Embryonic facial prominence (tissue), 1 donor: Measurements from ENCODE around the gene TXNDC11.

ENCODE experiments used
- DNase-seq: peaks from one replicate; pipeline ENCODE4 v3.0.0-alpha.2; 2016; ENCODE audit errors: extremely low spot score

Gene TXNDC11

DNA sequence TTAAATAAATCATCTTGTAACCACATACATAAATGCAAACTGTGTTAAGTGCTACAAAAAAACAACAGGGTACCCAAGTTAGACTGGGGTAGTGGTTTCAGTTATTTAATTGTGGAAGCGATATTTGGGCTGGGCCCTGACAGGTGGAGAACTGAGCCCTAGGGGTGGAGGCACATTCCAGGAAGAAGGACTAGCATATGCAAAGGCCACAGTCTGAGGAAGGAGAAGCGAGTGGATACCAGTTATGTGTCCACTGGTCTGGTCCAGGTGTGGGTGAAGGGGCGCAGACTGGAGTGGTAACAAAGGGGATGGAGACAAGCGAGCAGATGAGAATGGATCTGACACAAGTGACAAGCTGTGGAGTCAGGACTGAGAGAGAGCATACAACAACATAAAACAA, 22.9 kb downstream of the TXNDC11 start:
- no peak for DNase-seq

DNA sequence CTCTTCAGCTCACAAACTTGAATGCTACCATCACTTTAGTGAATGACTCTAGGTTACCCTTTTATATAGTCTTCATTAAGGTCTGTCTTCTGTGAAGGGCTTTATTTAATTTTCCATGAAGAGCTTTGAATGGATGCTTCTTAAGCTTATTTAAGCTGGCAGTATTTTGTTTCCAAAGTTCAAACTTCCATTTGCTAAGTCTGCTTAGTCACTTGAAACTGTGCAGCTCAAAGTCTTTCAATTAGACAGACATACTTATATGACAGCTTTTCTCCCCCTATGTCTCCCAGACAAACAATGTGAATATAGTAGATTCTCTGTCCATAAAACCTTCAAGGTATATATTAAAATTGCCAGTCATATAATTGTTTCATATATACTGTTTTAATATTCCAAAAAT, 23.5 kb downstream of the TXNDC11 start:
- no peak for DNase-seq

DNA sequence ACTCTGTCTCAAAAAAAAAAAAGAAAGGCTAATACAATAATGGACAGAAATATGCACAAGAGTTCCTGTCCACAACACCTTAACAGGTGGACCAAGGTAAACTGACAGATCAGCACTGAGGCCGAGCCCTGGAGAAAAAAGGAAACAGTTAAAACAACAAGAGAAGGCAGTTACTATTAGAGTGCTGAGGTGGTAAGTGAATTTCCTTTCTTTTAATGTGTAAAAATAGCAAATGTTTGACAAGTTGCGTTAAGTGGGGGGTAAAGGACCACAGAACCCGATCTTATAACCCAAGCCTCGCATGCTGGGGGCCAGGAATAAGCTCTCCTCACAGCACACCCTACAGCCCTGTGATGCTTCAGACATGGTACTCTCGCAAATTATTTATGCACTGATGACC, 24.8 kb downstream of the TXNDC11 start:
- no peak for DNase-seq

DNA sequence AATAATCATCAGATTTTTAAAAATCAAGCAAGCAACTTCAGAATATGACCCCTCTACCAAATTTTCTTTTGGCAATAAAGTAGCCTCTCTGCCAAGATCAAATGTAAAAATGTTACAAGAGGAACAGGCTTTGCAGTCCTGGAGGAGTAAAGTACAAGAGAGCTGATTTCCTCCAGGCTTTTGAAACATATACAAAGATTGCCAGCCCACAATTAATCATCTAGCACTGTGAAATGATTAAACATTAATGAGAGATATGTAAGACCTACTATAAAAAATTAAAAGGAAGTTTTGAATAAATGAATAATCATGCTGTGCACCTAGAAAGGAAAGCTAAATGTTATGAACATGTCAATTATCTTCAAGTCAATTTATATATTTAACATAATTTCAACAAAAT, 26.3 kb downstream of the TXNDC11 start:
- no peak for DNase-seq

DNA sequence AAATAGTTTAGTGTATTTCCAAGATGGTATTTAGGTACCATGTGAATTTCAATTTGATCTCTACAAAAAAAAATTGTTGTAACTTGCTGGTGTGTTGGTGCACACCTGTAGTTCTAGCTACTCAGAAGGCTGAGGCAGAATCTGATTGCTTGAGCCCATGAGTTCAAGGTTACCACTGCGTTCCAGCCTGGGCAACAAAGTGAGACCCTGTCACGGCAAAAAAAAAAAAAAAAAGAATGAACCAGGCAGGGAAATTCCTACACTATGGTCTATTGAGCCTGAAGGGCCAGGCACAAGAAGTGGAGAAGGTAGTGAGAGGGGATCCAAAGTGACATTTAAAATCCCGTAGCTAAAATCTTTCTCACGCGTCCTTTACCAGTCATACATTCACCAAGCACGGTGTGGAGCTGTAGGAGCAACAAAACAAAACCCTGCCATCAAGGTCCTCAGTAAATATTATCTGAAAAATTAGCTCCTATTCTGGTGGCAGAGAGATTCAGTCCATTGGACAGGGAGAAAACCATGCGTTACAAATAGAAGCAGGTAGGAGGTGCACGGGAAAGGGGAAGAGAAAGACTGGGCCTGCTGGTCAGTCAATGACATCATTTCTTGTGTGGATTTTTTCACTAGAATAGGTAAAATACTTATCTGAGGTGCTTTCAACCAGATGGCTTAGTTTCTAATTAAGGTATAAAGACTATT, 27.3 kb downstream of the TXNDC11 start:
- DNase-seq, result no peak

DNA sequence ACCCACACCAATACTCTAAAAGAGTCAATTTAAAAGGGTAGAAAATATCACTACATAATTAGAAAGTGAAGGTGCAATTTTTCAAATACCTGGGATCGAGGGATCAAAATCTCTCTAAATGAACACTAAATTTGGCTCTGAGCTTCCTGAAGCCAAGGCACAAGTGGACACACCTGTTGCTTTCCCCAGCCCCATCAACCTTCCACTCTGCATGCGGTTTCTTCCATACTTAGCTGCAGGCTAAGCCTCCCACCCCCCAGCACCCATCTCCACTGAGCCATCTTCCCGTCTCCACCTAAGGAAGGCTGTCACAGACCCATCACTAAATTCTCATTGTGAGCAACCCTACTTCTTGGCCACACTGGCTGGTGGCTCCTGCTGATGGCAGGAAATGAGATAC, 30.5 kb downstream of the TXNDC11 start:
- no peak for DNase-seq

DNA sequence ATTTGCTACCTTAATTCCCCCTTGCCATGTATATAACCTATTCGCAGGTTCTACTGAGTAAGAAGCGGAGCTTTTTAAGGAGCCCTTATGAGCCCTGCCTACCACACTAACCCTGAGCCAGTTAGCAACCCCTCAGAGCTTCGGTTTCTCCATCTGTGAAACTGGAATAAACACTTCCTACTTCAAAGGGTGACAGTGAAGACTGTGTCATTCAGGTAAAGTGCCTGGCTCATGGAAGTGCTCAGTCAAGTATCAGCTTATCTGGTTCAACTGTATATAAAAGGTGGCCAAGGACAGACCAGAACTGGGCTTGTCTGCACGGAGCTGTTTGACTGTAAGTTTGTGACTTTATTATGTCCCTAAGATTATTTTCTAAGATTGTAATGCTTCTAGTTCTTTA, 31.0 kb downstream of the TXNDC11 start:
- no peak for DNase-seq

DNA sequence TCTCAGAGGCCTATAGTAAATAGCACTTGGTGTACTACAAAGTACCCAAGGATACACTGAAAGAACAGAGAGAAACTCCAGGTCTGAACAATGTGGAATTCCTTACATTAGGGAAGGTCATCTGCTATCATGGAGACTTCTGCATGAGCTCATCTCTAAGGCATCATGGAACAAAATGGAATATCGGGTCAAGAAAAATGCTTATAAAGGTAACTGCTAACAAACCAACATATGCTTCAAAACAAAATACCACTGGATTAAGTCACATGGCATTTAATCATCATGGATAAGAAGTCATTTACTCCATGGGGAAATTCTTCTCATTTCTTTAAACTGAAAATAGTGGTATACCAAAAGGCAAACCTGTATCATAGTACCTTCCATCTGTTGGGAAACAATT, 34.2 kb downstream of the TXNDC11 start:
- no peak for DNase-seq

DNA sequence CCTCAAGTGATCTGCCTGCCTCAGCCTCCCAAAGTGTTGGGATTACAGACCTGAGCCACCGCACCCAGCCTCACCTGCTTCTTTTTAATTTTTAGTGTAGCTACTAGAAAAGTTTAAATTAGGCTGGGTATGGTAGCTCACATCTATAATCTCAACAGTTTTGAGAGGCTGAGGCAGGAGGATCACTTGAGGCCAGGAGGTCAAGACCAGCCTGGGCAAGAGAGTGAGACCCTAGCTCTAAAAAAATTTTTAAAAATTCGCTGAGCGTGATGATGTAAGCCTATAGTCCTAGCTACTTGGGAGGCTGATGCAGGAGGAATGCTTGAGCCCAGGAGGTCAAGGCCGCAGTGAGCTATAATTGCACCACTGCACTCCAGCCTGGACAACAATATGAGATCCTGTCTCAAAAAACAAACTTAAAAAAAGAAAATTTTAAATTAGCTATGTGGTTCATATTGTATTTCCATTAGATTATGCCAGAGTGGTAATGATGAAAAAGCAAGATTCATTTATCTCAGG, 34.9 kb downstream of the TXNDC11 start:
- no peak for DNase-seq

DNA sequence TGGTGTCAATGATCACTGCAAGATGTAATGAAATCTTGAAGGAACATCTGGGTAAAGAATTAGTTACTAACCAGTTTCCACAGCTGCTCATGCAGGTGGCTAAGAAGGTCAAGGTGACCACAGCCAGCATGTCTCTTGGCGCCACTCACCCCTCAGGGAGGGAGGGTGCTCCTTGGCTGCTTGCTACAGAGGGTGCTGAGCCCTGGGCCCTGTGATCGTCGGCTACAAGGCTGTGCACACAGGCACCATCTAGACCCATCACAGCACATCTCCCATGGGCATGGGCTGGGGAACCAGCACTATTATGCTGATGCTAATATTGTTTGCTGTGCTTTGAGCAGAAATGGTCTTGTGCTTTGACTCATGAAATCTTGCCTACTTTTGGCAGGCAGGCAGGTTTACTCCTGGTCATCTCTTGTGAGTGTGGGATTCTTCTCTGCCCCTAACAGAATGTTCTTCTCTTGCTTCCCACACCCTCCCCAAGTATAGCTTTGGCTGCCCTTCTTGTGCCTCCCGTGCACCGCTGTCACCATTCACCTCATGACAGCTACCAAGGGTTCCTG, 36.4 kb downstream of the TXNDC11 start:
- DNase-seq, result no peak

DNA sequence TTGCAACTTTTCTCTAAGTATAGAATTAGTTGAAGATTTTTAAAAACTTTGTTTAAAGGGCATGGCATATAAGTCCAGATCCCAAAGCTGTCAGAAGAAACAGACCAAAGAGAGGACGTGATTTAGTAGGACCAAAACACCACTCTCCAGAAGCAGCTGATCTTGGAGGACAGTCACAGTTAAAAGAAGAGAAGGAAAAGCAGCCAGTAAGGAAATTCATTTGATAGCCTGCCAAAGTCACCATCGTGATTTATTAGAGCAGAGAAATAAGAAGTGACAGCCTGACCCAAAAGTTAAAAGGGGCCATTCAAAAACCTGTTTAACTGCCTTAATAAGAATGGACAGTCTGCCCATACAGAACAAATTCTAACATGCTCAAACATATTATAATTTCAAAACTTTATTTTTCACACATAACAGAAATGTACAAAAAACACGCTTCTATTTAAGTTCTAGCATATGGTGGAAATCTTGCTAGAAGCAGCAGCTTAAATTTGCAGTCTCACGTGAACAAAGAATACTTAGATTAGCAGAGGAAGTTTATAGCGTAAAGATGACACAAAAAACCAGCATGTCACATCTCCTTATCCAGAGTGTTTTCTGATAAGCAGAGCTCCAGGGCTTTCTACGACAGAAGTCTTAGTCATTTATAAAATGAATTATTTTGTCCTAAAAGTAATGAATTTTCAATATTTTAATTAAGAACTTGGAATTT, 37.2 kb downstream of the TXNDC11 start:
- no peak for DNase-seq

DNA sequence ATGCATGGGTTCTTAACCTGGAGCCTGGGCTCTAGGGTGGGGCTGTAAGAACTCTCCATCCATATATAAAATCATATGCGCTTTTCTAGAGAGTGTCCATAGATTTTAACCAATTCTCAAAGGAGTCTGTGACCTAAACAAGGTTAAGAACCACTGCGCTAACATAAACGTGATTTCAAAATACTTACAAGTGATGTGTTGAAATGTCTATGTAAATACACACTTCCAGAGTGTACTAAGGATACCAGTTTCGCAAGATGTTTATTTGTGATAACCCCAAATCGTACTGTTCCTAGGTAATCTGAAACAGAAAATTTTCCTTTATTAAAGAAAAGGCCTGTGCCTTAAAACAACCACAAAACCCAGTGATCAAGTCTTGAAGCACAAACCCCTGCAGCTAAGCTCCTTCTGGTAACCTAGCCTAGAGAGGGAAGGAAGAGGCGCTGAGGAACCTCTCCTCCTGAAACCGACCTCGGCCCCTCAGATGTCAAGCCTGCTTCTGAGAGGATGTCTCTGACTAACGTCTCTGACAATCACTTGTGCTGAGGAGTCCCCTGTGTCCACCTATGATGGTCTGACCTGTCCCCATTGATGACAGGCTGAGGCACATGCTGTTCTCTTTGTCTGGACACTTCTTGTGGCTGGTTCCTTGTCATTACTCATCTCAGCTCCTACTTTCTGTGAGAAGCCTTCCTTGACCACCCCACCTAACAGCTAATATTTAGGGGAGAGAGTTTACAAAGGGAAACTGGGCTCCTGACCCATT, 42.2 kb downstream of the TXNDC11 start:
- DNase-seq, result no peak

DNA sequence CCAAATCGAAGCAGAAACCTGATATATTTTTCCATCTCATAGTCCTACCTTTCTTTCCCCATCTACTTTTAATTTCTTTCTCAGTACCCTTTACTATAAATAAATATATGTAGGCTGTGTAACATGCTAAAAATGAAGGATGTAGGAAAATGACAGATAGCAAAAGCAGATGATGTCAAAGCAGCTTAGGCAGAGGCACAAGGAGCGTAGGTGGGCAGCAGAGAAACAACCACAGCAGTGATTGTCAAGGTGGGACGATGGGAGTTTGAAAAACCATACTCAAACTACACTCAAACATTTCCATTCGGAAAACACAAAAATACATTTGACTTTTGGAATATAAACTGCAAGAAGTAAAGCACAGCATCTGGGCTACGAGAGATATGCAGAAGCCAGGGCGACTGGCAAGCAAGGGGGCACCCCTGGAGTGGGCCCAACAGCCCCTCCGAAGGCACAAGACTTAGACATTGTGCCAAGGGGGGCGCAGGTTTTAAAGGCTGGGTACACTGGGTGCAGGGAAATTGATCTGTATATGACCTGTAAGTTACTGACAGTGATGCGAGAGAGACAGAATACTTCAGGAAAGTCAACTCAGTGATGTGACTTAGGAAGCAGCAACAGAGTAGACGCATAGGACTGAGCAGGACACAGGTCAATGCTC, 43.3 kb downstream of the TXNDC11 start:
- DNase-seq, result no peak

DNA sequence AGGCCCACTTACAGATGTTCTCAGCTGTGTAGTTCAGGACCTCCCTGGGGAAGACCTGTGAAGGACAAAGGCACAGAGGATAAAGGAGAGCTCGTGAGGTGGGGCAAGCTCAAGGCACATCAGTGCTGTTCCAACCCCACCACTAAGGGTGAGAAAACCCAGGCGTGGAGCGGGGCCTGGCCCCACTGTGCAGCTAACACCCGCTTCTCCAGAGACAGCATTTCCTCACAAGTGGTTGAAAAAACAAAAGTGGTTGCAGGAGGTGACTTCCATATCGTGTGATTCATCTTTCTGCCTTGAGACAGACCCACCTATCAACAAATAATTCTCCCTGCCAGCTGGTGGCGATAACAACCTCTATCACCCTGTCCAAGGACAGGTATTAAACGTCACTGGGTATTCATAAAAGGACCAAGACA, 44.4 kb downstream of the TXNDC11 start:
- DNase-seq, result no peak

DNA sequence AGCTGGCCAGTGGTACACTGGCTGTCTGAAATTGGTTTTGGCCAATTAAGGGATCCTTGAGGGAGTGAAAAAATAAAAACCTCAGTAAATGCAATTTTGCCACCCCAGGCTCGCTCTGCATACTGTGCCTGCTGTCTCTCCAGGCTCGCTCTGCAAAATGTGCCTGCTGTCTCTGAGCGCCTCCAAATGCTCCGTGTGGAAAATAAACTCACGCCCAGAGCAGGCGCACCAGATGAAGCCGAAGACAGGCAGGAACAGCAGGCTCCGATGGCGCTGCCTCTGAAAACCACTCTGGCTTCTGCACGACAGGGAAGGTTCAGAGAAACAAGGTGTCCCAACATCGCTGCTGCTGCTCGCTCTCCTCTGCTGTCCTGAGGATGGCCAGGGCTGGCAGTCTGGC, 45.3 kb downstream of the TXNDC11 start:
- DNase-seq, result no peak

DNA sequence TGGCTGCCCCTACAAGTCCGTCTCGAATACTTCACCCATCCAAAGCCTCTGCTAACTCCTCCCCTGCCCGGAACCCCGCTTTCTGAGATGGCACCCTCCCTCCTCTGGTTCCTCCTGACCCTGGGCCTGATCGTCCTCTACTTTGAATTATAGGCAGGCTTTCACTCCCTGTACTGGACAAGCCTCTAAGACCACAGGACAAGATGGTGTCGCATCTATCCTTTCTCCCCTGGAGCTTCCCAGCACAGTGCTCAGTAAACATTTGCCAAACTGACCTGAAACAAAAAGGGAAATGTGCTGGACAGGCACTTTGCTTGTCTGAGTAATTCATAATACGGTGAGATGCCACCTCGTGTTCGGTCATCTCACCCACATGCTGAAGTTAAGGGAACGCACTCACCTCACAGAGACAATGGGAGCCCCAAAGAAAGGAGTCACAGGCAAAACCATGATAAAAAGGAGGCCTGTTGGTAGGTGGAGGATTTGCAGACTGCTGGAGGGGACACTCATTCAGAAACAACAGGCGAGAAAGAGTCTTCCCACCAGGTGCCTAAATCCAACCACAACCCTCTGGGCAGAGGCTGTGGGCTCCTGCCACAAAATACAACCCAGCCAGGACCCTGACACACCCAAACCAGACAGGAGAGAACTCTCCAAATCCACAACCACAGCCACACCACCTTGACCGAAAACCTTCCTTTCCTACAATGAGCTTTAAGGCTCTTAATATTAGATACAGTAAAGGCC, 46.2 kb downstream of the TXNDC11 start:
- no peak for DNase-seq

DNA sequence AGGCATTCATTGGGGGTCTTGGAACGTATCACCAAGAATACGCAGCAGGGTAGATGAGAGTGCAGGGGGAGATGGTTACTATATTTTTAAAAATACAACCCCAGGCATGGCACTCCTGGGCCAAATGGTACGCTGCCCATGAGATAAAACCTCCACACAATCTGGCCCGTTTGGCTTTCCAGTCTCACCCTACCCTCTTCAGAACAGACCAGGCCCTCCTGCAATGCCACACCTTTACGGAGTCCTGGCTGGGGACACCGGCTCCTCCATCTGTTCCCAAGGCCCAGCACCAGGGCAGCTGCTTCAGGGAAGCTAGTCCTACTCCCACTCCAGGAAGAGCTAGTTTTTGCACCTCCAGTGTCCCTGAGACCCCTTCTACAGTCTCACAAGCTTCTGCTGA, 50.0 kb downstream of the TXNDC11 start:
- DNase-seq, result no peak

DNA sequence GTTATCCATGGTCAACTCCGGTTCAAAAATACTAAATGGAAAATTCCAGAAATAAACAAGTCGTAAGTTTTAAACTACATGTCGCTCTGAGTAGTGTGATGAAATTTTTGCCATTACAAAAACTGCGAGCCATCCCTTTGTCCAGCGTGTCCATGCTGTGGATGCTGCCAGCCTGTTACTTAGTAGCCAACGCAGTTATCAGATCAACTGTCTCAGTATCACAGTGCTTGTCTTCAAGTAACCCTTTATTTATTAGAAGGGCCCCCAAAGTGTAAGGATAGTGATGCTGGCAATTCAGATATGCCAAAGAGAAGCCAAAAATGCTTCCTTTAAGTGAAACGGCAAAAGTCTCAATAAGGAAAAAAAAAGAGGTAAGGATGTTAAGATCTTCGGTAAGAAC, 50.5 kb downstream of the TXNDC11 start:
- no peak for DNase-seq

DNA sequence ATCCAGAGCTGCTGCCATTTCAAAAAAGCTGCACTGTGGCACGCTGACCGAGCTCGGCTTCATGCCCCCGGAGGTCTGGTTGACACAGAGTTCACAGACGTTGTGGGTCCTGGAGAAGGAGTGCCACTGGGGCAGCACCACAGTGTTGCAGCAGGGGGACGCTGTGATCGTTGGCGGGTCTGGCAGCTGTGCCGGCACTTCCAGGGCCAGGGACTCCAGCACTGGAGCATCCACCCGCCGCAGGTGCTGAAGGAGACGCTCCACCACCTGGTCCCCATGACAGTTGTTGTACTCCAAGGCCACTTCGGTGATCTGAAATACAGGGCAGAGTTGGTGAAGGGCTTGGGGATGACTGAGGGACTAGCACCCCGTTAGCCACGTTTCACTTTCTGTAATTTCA, 50.9 kb downstream of the TXNDC11 start:
- DNase-seq, result no peak

DNA sequence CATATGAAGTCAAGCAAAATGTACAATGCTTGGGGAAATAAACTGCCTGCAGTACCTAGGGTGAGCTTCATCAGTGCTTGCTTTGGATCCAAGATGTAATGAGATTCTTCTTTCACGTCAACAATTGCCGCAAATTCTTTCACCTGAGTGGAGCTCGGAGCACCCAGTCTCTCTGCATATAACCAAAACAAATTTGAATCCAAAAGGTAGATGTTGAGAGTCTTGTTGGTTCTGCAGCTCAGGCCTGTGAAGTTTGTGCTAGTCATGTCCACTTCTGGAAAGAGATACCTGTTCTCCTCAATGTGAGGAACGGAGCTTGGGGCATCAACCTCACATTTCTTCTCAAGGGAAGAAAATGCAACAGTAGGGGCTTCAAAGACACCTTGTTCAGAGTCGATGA, 51.4 kb downstream of the TXNDC11 start:
- DNase-seq, result no peak
